Testis (tissue), 2 donors: ENCODE measurements around the gene LIM2.

Source experiments
- POLR2A ChIP-seq: fragments of 450-650 bp; IDR thresholded peaks from one replicate; pipeline ENCODE4 v1.6.1; 2017; ENCODE audit warnings: antibody characterized with exemption, mild to moderate bottlenecking, moderate library complexity
- TF ChIP-seq, protein P1 (sequence below), 3 experiments: fragments of 450-650 bp in 2 of 3; fragments of 200-600 bp in 1 of 3; sonication (generic) in 1 of 3; IDR thresholded peaks; one replicate each; pipeline ENCODE4 v1.5.1; 2016 to 2019; ENCODE audit warnings: antibody characterized with exemption in 3 of 3, mild to moderate bottlenecking in 2 of 3, moderate library complexity in 1 of 3

DNA sequence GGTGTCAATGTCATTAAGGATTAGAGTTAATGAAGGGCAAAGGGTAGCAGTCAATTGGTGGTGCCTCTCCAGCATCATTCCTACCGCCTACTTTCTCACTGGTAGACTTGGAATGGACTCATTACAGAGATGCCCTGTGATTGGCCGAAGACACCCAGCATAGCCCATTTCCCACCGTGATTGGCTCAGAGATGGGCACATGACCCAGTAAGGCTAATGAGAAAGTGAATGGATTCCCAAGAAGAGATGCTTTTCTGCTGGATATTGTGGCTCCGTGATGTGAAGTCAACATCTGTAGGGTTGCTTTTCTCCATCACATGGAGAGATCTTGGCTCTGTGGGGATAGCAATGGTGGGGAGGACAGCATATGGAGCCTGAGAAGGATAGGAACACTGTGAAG lies 57.4 kb downstream of the LIM2 start:
- TF ChIP-seq, protein P1, sequence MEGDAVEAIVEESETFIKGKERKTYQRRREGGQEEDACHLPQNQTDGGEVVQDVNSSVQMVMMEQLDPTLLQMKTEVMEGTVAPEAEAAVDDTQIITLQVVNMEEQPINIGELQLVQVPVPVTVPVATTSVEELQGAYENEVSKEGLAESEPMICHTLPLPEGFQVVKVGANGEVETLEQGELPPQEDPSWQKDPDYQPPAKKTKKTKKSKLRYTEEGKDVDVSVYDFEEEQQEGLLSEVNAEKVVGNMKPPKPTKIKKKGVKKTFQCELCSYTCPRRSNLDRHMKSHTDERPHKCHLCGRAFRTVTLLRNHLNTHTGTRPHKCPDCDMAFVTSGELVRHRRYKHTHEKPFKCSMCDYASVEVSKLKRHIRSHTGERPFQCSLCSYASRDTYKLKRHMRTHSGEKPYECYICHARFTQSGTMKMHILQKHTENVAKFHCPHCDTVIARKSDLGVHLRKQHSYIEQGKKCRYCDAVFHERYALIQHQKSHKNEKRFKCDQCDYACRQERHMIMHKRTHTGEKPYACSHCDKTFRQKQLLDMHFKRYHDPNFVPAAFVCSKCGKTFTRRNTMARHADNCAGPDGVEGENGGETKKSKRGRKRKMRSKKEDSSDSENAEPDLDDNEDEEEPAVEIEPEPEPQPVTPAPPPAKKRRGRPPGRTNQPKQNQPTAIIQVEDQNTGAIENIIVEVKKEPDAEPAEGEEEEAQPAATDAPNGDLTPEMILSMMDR (IDR thresholded peaks at IDR 0.05) = no peak
- no peak for TF ChIP-seq POLR2A
